CD14-positive monocyte (primary cell): ENCODE data around the gene LY86. TPM values are rescaled to one million over a fixed set of nuclear protein-coding genes. Genes with fewer than 3 reads are reported as not detected.

Experiments used
- DNase-seq, 3 donors: peaks; one replicate each; pipeline ENCODE4 v3.0.0-alpha.2; 2011 to 2022
- H2AFZ ChIP-seq: 2 replicates; pipeline ENCODE4 v1.6.0; 2012; ENCODE audit warnings: mild to moderate bottlenecking, low read depth, low read length, inconsistent platforms; ENCODE audit not compliant: insufficient read depth, poor library complexity, severe bottlenecking
- H3K27ac ChIP-seq, 2 donors: 1 replicate in 1 of 2; 2 replicates in 1 of 2; pipeline ENCODE4 v1.5.1; 2012 to 2013; ENCODE audit warnings: low read length in 2 of 2, control low read depth in 1 of 2, inconsistent platforms in 1 of 2, low read depth in 1 of 2, mild to moderate bottlenecking in 1 of 2
- H3K27me3 ChIP-seq, 2 donors: one replicate each; pipeline versions ENCODE4 v1.6.0 to v1.6.1; 2011 to 2013; ENCODE audit warnings: low read length in 2 of 2; ENCODE audit not compliant: control insufficient read depth in 2 of 2, insufficient read depth in 2 of 2
- H3K36me3 ChIP-seq, 2 donors: replicated peaks in 1 of 2; 1 replicate in 1 of 2; 2 replicates in 1 of 2; pipeline versions ENCODE4 v1.5.1 to v1.6.1; 2012 to 2013; ENCODE audit warnings: low read length in 2 of 2, control low read depth in 1 of 2, inconsistent platforms in 1 of 2, mild to moderate bottlenecking in 1 of 2; ENCODE audit not compliant: insufficient read depth in 2 of 2, control insufficient read depth in 1 of 2
- H3K4me1 ChIP-seq, 2 donors: 1 replicate in 1 of 2; 2 replicates in 1 of 2; pipeline versions ENCODE4 v1.5.1 to v1.6.1; 2012 to 2013; ENCODE audit warnings: low read length in 2 of 2, control low read depth in 1 of 2, inconsistent platforms in 1 of 2, mild to moderate bottlenecking in 1 of 2, moderate library complexity in 1 of 2; ENCODE audit not compliant: insufficient read depth in 2 of 2, control insufficient read depth in 1 of 2
- H3K4me2 ChIP-seq: replicated peaks from 2 replicates; pipeline ENCODE3; 2012; ENCODE audit warnings: low read length, moderate library complexity, mild to moderate bottlenecking; ENCODE audit not compliant: poor library complexity, severe bottlenecking; ENCODE audit errors: extremely low read depth
- H3K4me3 ChIP-seq, 3 experiments: fragments of 200-600 bp in 1 of 3; sonication (generic) in 1 of 3; replicated peaks in 1 of 3; 1 replicate in 2 of 3; 2 replicates in 1 of 3; pipeline ENCODE4 v1.5.1; 2011 to 2013; ENCODE audit warnings: low read length in 3 of 3, mild to moderate bottlenecking in 3 of 3, control low read depth in 2 of 3, low read depth in 2 of 3, inconsistent platforms in 1 of 3, moderate library complexity in 1 of 3
- H3K79me2 ChIP-seq: 2 replicates; pipeline ENCODE4 v1.6.0; 2012; ENCODE audit warnings: mild to moderate bottlenecking, control low read depth, inconsistent platforms, low read length, moderate library complexity; ENCODE audit not compliant: insufficient read depth
- H3K9ac ChIP-seq: 2 replicates; pipeline ENCODE4 v1.6.0; 2017; ENCODE audit warnings: low read length, mild to moderate bottlenecking; ENCODE audit not compliant: insufficient read depth, poor library complexity, severe bottlenecking
- H3K9me3 ChIP-seq, 2 donors: replicated peaks in 1 of 2; 1 replicate in 1 of 2; 2 replicates in 1 of 2; pipeline versions ENCODE4 v1.5.1 to v1.6.1; 2012 to 2013; ENCODE audit warnings: low read length in 2 of 2, control low read depth in 1 of 2; ENCODE audit not compliant: control insufficient read depth in 1 of 2, insufficient read depth in 1 of 2
- H4K20me1 ChIP-seq: 2 replicates; pipeline ENCODE4 v1.6.0; 2012; ENCODE audit warnings: mild to moderate bottlenecking, low read length, control low read depth, moderate library complexity; ENCODE audit not compliant: insufficient read depth
- H3K27ac Mint-ChIP-seq, 7 donors: one replicate each; pipeline ENCODE4 v1.8.0; 2020; ENCODE audit warnings: mild to moderate bottlenecking in 7 of 7, mixed read lengths in 7 of 7, moderate library complexity in 6 of 7, inconsistent platforms in 2 of 7
- H3K27me3 Mint-ChIP-seq, 3 donors: one replicate each; pipeline ENCODE4 v1.8.0; 2021 to 2022; ENCODE audit warnings: low read depth in 3 of 3, mild to moderate bottlenecking in 3 of 3, mixed read lengths in 3 of 3, moderate library complexity in 3 of 3, inconsistent platforms in 1 of 3
- H3K36me3 Mint-ChIP-seq, 2 donors: one replicate each; pipeline ENCODE4 v1.8.0; 2020; ENCODE audit warnings: mixed read lengths in 2 of 2, inconsistent platforms in 1 of 2, mild to moderate bottlenecking in 1 of 2
- H3K4me1 Mint-ChIP-seq: one replicate; pipeline ENCODE4 v1.8.0; 2020; ENCODE audit warnings: mild to moderate bottlenecking, mixed read lengths
- H3K4me3 Mint-ChIP-seq, 2 donors: one replicate each; pipeline ENCODE4 v1.8.0; 2020; ENCODE audit warnings: mild to moderate bottlenecking in 2 of 2, mixed read lengths in 2 of 2, moderate library complexity in 1 of 2
- H3K9me3 Mint-ChIP-seq, 7 donors: one replicate each; pipeline ENCODE4 v1.8.0; 2020 to 2022; ENCODE audit warnings: mixed read lengths in 7 of 7, mild to moderate bottlenecking in 6 of 7, moderate library complexity in 6 of 7, inconsistent platforms in 2 of 7
- CTCF ChIP-seq: fragments of 200-600 bp; IDR thresholded peaks from one replicate; pipeline ENCODE4 v1.8.0; 2022; ENCODE audit warnings: antibody characterized with exemption, mild to moderate bottlenecking
- WGBS: methylation state at CpG from one replicate; pipeline ENCODE4 v1.1.5; 2013; ENCODE audit warnings: missing lambda C conversion rate; ENCODE audit not compliant: insufficient coverage; 5-methylcytosine and 5-hydroxymethylcytosine counted together
- intact Hi-C, 2 donors: fragments of 100-400 bp; cut with micrococcal nuclease; formaldehyde crosslinking; loops; one replicate each; pipeline versions ENCODE4 v1.15.0 to v1.15.1; 2023
- polyA plus RNA-seq, 3 donors: library from polyadenylated mRNA; depleted of rRNA in 1 of 3; unstranded in 2 of 3; stranded (reverse) in 1 of 3; fragments of 300-500 nt in 2 of 3; fragments of >200 nt in 1 of 3; fragmentation: Illumina TruSeq in 2 of 3; gene quantifications; 1 replicate in 2 of 3; 2 replicates in 1 of 3; pipeline ENCODE4 v1.2.3, GENCODE V29; 2012 to 2021

The LY86 gene
- polyA plus RNA-seq, 3 donors: 166 to 609 (median 454) TPM

GRCh38 chr6:6557886-6558285, 30.6 kb upstream of the LY86 start:
- H3K27me3 ChIP-seq: no peaks in the 10 kb centered on the region
- peaks cover 0 to 6% (median 4%) of the 10 kb centered on the region in 3 donors for H3K27me3 Mint-ChIP-seq
- H3K36me3 ChIP-seq: no peaks in the 10 kb centered on the region
- no peak overlapping the region for H3K4me2 ChIP-seq
- no peak overlapping the region for H3K9ac ChIP-seq
- no peaks in the 10 kb centered on the region for H3K79me2 ChIP-seq
- no peaks in the 10 kb centered on the region for H3K36me3 Mint-ChIP-seq
- peaks cover 0 to 3% (median 0%) of the 10 kb centered on the region in 7 donors for H3K9me3 Mint-ChIP-seq
- H4K20me1 ChIP-seq: no peaks in the 10 kb centered on the region
- no peak overlapping the region for H3K27ac ChIP-seq
- no peaks in the 10 kb centered on the region for H3K9me3 ChIP-seq
- H3K4me3 Mint-ChIP-seq: no peak overlapping the region
- H3K27ac Mint-ChIP-seq: peak overlapping the region in 1 of 7 donors; percentile 45
- H2AFZ ChIP-seq: no peak overlapping the region
- H3K4me1 ChIP-seq: peaks cover 16 to 17% of the 10 kb centered on the region in 2 donors
- intact Hi-C loops: no loop called here
- no peak overlapping the region for H3K4me3 ChIP-seq
- no peak for TF ChIP-seq CTCF
- 0% methylated on average over 1 of the region's 7 CpGs for WGBS
- peaks cover 19% of the 10 kb centered on the region for H3K4me1 Mint-ChIP-seq
- no peak for DNase-seq

GRCh38 chr6:6559994-6560570, 28.4 kb upstream of the LY86 start:
- Mint-ChIP-seq H3K4me1 (peaks cover 29% of the 10 kb centered on the region), H3K36me3 (no peaks in the 10 kb centered on the region), H3K9me3 (peaks cover 0 to 6% (median 2%) of the 10 kb centered on the region in 7 donors), H3K27ac (peak overlapping the region in 2 of 7 donors; percentile 38 to 55), H3K27me3 (peaks cover 0 to 4% (median 2%) of the 10 kb centered on the region in 3 donors), H3K4me3 (no peak overlapping the region)
- Histone ChIP-seq H3K27me3 (no peaks in the 10 kb centered on the region), H3K4me2 (no peak overlapping the region), H3K4me1 (peaks cover 20 to 27% of the 10 kb centered on the region in 2 donors), H3K79me2 (no peaks in the 10 kb centered on the region), H3K4me3 (no peak overlapping the region), H4K20me1 (no peaks in the 10 kb centered on the region), H3K36me3 (no peaks in the 10 kb centered on the region), H3K27ac (no peak overlapping the region), H3K9me3 (peaks cover 0 to 3% of the 10 kb centered on the region in 2 donors), H2AFZ (no peak overlapping the region), H3K9ac (no peak overlapping the region)
- peak in 2 of 3 donors; percentile 14 to 26 for DNase-seq
- TF ChIP-seq CTCF: no peak
- 94% methylated on average over 5 of the region's 6 CpGs for WGBS
- intact Hi-C loops: no loop called here
